ENCODE measurements around the gene ESR1.
"Not testable (repeated sequence)": the region's sequence is repeated elsewhere in the genome, so short reads cannot be mapped to it uniquely, and the experiment has no call there.

Gene ESR1

GRCh38 chr6:152059909-152060308 lies 252.4 kb downstream of the ESR1 start:
- no peak for DNase-seq

- no peak for DNase-seq
Observed at GRCh38 chr6:152062476-152062875, 255.0 kb downstream of the ESR1 start.

- no peak for DNase-seq
Observed at GRCh38 chr6:152063170-152063921, 255.9 kb downstream of the ESR1 start.

GRCh38 chr6:152068622-152069261 lies 261.3 kb downstream of the ESR1 start:
- no peak for DNase-seq

GRCh38 chr6:152070556-152070955 lies 263.1 kb downstream of the ESR1 start:
- no peak for DNase-seq

- no peak for DNase-seq
Observed at GRCh38 chr6:152071318-152071717, 263.8 kb downstream of the ESR1 start.

GRCh38 chr6:152071843-152072242 lies 264.4 kb downstream of the ESR1 start:
- DNase-seq, result no peak

GRCh38 chr6:152076242-152076641 lies 268.8 kb downstream of the ESR1 start:
- DNase-seq, result not testable (repeated sequence)

GRCh38 chr6:152078001-152078400 lies 270.5 kb downstream of the ESR1 start:
- DNase-seq, result no peak

GRCh38 chr6:152078804-152079203 lies 271.3 kb downstream of the ESR1 start:
- DNase-seq, result no peak

- DNase-seq, result no peak
Observed at GRCh38 chr6:152085451-152085921, 278.0 kb downstream of the ESR1 start.

GRCh38 chr6:152086223-152086873 lies 278.9 kb downstream of the ESR1 start:
- no peak for DNase-seq

GRCh38 chr6:152087096-152087495 lies 279.6 kb downstream of the ESR1 start:
- DNase-seq, result no peak

GRCh38 chr6:152087701-152088100 lies 280.2 kb downstream of the ESR1 start:
- no peak for DNase-seq

- no peak for DNase-seq
Observed at GRCh38 chr6:152089992-152090391, 282.5 kb downstream of the ESR1 start.

- no peak for DNase-seq
Observed at GRCh38 chr6:152091201-152091600, 283.7 kb downstream of the ESR1 start.

- no peak for DNase-seq
Observed at GRCh38 chr6:152091851-152092341, 284.4 kb downstream of the ESR1 start.

GRCh38 chr6:152093711-152094110 lies 286.2 kb downstream of the ESR1 start:
- DNase-seq, result no peak

- no peak for DNase-seq
Observed at GRCh38 chr6:152094276-152094675, 286.8 kb downstream of the ESR1 start.

GRCh38 chr6:152094992-152095592 lies 287.6 kb downstream of the ESR1 start:
- DNase-seq, result no peak

GRCh38 chr6:152096863-152097496 lies 289.5 kb downstream of the ESR1 start:
- no peak for DNase-seq

GRCh38 chr6:152098683-152099082 lies 291.2 kb downstream of the ESR1 start:
- no peak for DNase-seq

Measured in NCI-H1436 treated with DMSO at 0.1 percent for 48 hours (cell line).